Fibroblast of the aortic adventitia (primary cell): ENCODE measurements around the gene NOVA1. TPM values are rescaled to one million over a fixed set of nuclear protein-coding genes. Genes with fewer than 3 reads are reported as not detected.

Experiments used
- DNase-seq: peaks from one replicate; pipeline ENCODE4 v3.0.0-alpha.2; 2010; ENCODE audit warnings: low read depth
- H3K4me3 ChIP-seq: 2 replicates; pipeline ENCODE4 v1.5.1; 2011; ENCODE audit warnings: low read depth, mild to moderate bottlenecking, control low read depth, low read length, moderate library complexity
- total RNA-seq: library from RNA; depleted of rRNA; stranded (reverse); fragments of >200 nt; gene quantifications from 2 replicates; pipeline ENCODE4 v1.2.3, GENCODE V29; 2012; ENCODE audit warnings: low replicate concordance
- TF ChIP-seq, protein P1 (sequence below): IDR thresholded peaks from 2 replicates; pipeline ENCODE4 v1.5.1; 2011; ENCODE audit warnings: mild to moderate bottlenecking, low read length, control low read depth, inconsistent platforms; ENCODE audit not compliant: insufficient read depth

NOVA1 gene
- total RNA-seq, 1 donor, result 16.9 TPM

- no peak for DNase-seq
- TF ChIP-seq, protein P1, sequence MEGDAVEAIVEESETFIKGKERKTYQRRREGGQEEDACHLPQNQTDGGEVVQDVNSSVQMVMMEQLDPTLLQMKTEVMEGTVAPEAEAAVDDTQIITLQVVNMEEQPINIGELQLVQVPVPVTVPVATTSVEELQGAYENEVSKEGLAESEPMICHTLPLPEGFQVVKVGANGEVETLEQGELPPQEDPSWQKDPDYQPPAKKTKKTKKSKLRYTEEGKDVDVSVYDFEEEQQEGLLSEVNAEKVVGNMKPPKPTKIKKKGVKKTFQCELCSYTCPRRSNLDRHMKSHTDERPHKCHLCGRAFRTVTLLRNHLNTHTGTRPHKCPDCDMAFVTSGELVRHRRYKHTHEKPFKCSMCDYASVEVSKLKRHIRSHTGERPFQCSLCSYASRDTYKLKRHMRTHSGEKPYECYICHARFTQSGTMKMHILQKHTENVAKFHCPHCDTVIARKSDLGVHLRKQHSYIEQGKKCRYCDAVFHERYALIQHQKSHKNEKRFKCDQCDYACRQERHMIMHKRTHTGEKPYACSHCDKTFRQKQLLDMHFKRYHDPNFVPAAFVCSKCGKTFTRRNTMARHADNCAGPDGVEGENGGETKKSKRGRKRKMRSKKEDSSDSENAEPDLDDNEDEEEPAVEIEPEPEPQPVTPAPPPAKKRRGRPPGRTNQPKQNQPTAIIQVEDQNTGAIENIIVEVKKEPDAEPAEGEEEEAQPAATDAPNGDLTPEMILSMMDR, result no peak
- no peak overlapping the region for H3K4me3 ChIP-seq
These were observed 134.7 kb downstream of the NOVA1 start for GRCh38 chr14:26463136-26463535.

DNA sequence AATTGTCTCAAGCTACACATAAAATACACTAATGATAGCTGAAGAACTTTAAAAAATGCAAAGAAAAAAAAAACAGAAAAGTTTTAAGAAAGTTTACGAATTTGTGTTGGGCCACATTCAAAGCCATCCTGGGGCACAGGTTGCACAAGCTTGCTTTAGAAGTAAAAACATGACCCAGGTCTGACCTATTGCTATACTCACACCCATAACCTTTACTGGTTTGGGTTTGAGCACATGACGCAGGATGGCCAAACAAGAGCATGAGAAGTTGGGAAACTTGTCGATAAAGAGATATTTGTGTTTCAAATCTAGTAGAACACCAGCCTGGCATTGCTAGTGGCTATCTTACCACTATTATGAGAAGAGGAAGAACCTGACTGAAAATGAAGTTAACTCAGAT, 143.7 kb downstream of the NOVA1 start:
- no peak for DNase-seq
- no peak overlapping the region for H3K4me3 ChIP-seq
- TF ChIP-seq, protein P1, result no peak

DNA sequence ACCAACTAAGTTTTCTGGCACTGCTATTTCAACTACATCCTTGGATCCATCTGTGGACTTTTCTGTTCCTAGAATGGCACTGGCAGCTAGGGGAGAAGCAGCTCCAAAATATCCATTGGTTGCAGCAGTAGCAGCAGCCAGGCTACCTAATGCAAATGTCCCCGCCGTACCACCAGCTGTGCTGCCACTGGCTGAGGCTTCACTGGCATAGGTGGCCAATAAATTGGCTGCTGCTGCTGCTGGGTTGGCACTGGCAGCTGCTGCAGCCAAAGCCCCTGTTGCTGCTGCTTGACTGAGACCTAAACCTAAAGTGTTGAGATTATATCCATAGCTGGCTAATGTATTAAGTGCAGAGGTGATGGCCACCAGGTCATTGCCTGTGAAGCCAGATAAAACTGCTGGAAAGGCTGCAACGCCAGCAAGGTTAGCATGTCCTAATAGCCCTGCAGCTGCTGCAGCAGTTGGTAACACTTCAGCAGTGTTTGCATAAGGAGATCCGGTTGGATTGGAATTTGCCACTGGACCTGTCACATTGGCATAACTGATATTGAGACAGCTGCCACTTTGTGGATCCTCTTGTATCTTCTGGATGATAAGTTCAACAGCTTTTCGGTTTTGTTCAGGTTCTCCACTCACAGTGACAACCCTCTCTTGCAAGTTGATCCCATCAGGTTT, 149.5 kb downstream of the NOVA1 start:
- H3K4me3 ChIP-seq, result no peak overlapping the region
- TF ChIP-seq, protein P1, result no peak
- DNase-seq, result no peak

- peak; percentile 31 for DNase-seq
- no peak overlapping the region for H3K4me3 ChIP-seq
- TF ChIP-seq, protein P1, result no peak
These were observed 153.0 kb downstream of the NOVA1 start for GRCh38 chr14:26444822-26445221.

GRCh38 chr14:26443654-26444053, 154.2 kb downstream of the NOVA1 start:
- DNase-seq, result no peak
- TF ChIP-seq, protein P1, result no peak
- H3K4me3 ChIP-seq, result no peak overlapping the region

- TF ChIP-seq, protein P1, result no peak
- DNase-seq, result no peak
- H3K4me3 ChIP-seq, result no peak overlapping the region
These were observed 168.6 kb downstream of the NOVA1 start for GRCh38 chr14:26429205-26429604.

DNA sequence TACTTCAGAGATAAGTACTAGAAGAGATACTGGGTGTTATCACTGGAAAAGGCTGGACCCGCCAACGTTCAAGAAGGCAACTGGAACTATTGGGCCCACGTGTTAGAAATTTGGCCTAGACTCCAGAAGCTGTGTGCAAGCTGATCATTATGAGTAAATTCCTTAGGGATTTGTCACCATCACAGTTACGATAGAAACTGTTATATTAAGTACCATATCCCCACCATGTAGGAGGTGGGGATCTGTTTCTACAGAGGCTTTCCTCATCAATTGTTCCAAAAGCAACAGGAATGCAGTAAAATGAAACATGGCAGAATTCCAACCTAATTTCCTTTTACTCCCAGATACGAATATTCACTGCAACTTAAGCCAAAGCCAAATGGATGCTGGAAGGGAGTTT, 170.7 kb downstream of the NOVA1 start:
- H3K4me3 ChIP-seq, result no peak overlapping the region
- TF ChIP-seq, protein P1, result no peak
- DNase-seq, result peak; percentile 92
